ENCODE measurements around the gene NRXN3. TPM values are rescaled to one million over a fixed set of nuclear protein-coding genes. Genes with fewer than 3 reads are reported as not detected.

The NRXN3 gene
- polyA plus RNA-seq, 1 experiment = 1.1 TPM

DNA sequence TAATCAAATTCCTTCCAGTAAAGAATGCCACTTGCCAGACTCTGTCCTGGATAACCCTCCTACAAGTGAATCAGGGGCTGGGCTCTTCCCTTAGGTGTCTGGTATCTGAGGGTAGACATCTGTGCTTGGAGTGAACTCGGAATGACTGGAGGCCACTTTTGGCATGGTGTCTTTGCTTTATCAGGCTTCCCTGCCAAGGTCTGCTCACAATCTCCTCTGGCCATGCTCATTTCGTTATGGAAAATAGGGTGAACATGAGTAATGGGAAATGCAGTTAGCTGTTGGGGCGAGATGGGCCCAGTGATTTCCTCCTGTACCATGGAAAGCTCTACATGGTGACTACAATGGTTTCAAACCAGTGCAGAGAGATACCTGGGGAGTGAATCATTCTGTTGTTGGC, 212.9 kb downstream of the NRXN3 start:
- ChIA-PET POLR2A (no interaction called here), CTCF (no interaction called here)
- H3K27me3 ChIP-seq (ENCODE audit: control insufficient read depth, insufficient read depth, low read length) = no peaks in the 10 kb centered on the region

DNA sequence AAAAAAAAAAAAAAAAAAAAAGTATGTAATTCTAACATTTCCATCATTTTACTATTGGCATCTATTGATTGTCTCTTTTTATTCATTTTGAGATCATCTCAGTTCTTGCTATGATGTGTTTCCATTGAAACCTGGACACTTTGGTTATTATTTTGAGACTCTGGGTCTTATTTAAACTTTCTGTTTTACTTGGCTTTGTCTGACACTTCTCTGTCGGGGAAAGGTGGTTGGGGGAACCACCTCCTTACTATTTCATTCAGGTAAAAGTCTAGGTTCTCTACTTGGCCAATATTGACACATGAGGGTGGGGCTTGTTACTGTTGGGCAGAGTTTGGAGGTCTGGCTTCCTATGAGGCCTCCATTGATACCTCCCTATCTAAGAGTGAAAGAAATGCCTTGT, 228.0 kb downstream of the NRXN3 start:
- POLR2A ChIA-PET = no interaction called here
- H3K27me3 ChIP-seq (ENCODE audit: control insufficient read depth, insufficient read depth, low read length) = no peaks in the 10 kb centered on the region
- no peak overlapping the region for H3K27ac ChIP-seq (ENCODE audit: low read depth, low read length)
- CTCF ChIA-PET = no interaction called here
- DNase-seq (ENCODE audit: low read depth, low spot score) = no peak
- H3K4me3 ChIP-seq (ENCODE audit: low read depth, low read length) = no peak overlapping the region
- H3K9me3 ChIP-seq (ENCODE audit: control insufficient read depth, insufficient read depth, low read length) = peaks cover 12% of the 10 kb centered on the region; the same call in 1 of the 2 replicates
- TF ChIP-seq CTCF (IDR thresholded peaks at IDR 0.05; ENCODE audit: low read depth, low read length) = no peak

More for the DNA sequence above, 212.9 kb downstream of the NRXN3 start:
- TF ChIP-seq CTCF (IDR thresholded peaks at IDR 0.05; ENCODE audit: low read depth, low read length) = no peak
- Histone ChIP-seq H3K27ac (ENCODE audit: low read depth, low read length) (no peak overlapping the region), H3K9me3 (ENCODE audit: control insufficient read depth, insufficient read depth, low read length) (peaks cover 21% of the 10 kb centered on the region), H3K4me3 (ENCODE audit: low read depth, low read length) (no peak overlapping the region)
- no peak for DNase-seq (ENCODE audit: low read depth, low spot score)

DNA sequence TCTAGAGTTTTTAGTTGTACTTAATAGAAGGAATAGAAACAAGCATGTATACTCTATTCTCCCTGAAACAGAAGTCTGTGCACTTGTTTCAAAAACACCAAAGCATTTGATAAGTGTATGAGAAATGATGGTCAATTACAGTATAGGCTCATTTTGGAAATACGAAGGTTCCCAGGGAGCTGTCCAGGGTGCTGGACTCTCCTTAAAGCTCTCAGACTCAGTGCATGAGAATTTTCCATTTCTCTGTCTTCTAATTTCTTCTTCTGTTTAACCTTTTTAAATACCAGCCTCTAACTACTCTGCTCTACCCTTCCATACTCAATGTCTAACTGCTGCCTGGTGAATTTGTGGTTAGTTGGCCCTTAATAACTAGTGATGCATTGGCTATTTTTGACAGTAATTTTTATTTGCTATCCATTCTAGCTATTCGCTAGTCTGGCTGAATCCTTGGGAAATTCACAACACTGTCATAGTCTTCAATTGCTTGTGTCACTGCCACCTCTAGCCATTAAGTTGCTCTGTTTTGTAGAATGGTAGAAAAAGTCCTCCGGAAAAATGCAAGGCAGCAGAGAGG, 229.2 kb downstream of the NRXN3 start:
- TF ChIP-seq CTCF (IDR thresholded peaks at IDR 0.05; ENCODE audit: low read depth, low read length) = no peak
- H3K9me3 ChIP-seq (ENCODE audit: control insufficient read depth, insufficient read depth, low read length) = peaks cover 20% of the 10 kb centered on the region; the same call in 1 of the 2 replicates
- no peak overlapping the region for H3K4me3 ChIP-seq (ENCODE audit: low read depth, low read length)
- H3K27me3 ChIP-seq (ENCODE audit: control insufficient read depth, insufficient read depth, low read length) = no peaks in the 10 kb centered on the region
- no peak for DNase-seq (ENCODE audit: low read depth, low spot score)
- ChIA-PET CTCF (no interaction called here), POLR2A (no interaction called here)
- no peak overlapping the region for H3K27ac ChIP-seq (ENCODE audit: low read depth, low read length)

- Histone ChIP-seq H3K27me3 (ENCODE audit: control insufficient read depth, insufficient read depth, low read length) (no peaks in the 10 kb centered on the region), H3K9me3 (ENCODE audit: control insufficient read depth, insufficient read depth, low read length) (peaks cover 18% of the 10 kb centered on the region; the same call in 1 of the 2 replicates), H3K27ac (ENCODE audit: low read depth, low read length) (no peak overlapping the region), H3K4me3 (ENCODE audit: low read depth, low read length) (no peak overlapping the region)
- ChIA-PET POLR2A (no interaction called here), CTCF (no interaction called here)
- no peak for DNase-seq (ENCODE audit: low read depth, low spot score)
- no peak for TF ChIP-seq CTCF (IDR thresholded peaks at IDR 0.05; ENCODE audit: low read depth, low read length)
These were observed 231.7 kb downstream of the NRXN3 start for GRCh38 chr14:78401866-78402265.

GRCh38 chr14:78403278-78403815, 233.2 kb downstream of the NRXN3 start:
- Histone ChIP-seq H3K4me3 (ENCODE audit: low read depth, low read length) (no peak overlapping the region), H3K27me3 (ENCODE audit: control insufficient read depth, insufficient read depth, low read length) (no peaks in the 10 kb centered on the region), H3K27ac (ENCODE audit: low read depth, low read length) (no peak overlapping the region), H3K9me3 (ENCODE audit: control insufficient read depth, insufficient read depth, low read length) (peaks cover 15% of the 10 kb centered on the region; the same call in 1 of the 2 replicates)
- TF ChIP-seq CTCF (IDR thresholded peaks at IDR 0.05; ENCODE audit: low read depth, low read length) = no peak
- POLR2A ChIA-PET = no interaction called here
- CTCF ChIA-PET = no interaction called here
- DNase-seq (ENCODE audit: low read depth, low spot score) = no peak

All from AG04450 (cell line).